Adrenal gland (tissue), 12 donors: ENCODE measurements around the gene ENGASE. TPM values are rescaled to one million over a fixed set of nuclear protein-coding genes. Genes with fewer than 3 reads are reported as not detected.

ENCODE experiments used
- DNase-seq, 7 donors: peaks; one replicate each; pipeline ENCODE4 v3.0.0-alpha.2; 2019 to 2020
- H3K27ac ChIP-seq, 5 donors: fragments of 200-600 bp; sonication (generic) in 4 of 5; 1 replicate in 3 of 5; 2 replicates in 2 of 5; pipeline versions ENCODE4 v1.5.1 to v1.8.0; 2016 to 2020; ENCODE audit warnings: mild to moderate bottlenecking in 1 of 5
- H3K27me3 ChIP-seq: fragments of 200-600 bp; 2 replicates; pipeline ENCODE4 v1.8.0; 2021
- H3K36me3 ChIP-seq, 2 donors: fragments of 200-600 bp; replicated peaks in 1 of 2; 1 replicate in 1 of 2; 2 replicates in 1 of 2; pipeline versions ENCODE4 v1.5.1 to v1.8.0; 2018 to 2022
- H3K4me1 ChIP-seq, 2 donors: fragments of 200-600 bp; replicated peaks in 1 of 2; 1 replicate in 1 of 2; 2 replicates in 1 of 2; pipeline versions ENCODE4 v1.5.1 to v1.8.0; 2018 to 2021
- H3K4me3 ChIP-seq, 4 donors: fragments of 200-600 bp; sonication (generic) in 3 of 4; one replicate each; pipeline ENCODE4 v1.5.1; 2016 to 2018
- H3K9me3 ChIP-seq, 3 donors: fragments of 200-600 bp; sonication (generic) in 1 of 3; replicated peaks in 1 of 3; 1 replicate in 2 of 3; 2 replicates in 1 of 3; pipeline versions ENCODE4 v1.5.1 to v1.8.0; 2016 to 2021
- CTCF ChIP-seq, 6 experiments: fragments of 450-650 bp in 4 of 6; fragments of 200-600 bp in 2 of 6; sonication (generic) in 1 of 6; IDR thresholded peaks; 1 replicate in 5 of 6; 2 replicates in 1 of 6; pipeline versions ENCODE4 v1.5.1 to v1.8.0; 2016 to 2021; ENCODE audit warnings: antibody characterized with exemption in 6 of 6, mild to moderate bottlenecking in 2 of 6, moderate library complexity in 1 of 6
- POLR2A ChIP-seq, 2 donors: fragments of 450-650 bp; IDR thresholded peaks; one replicate each; pipeline ENCODE4 v1.6.1; 2017; ENCODE audit warnings: antibody characterized with exemption in 2 of 2, mild to moderate bottlenecking in 2 of 2, moderate library complexity in 1 of 2
- WGBS, 4 donors: extraction: QIAGEN DNeasy Blood & Tissue Kit in 2 of 4; methylation state at CpG; one replicate each; pipeline versions ENCODE4 v1.1.5 to v1.1.7; 2013 to 2017; 5-methylcytosine and 5-hydroxymethylcytosine counted together
- intact Hi-C, 2 donors: fragments of 100-400 bp; cut with DNase I; formaldehyde crosslinking; loops; one replicate each; pipeline versions ENCODE4 v1.14.1 to v1.15.0; 2022 to 2023
- polyA plus RNA-seq, 3 donors: library from polyadenylated mRNA; stranded (reverse); fragments of 200-250 nt in 2 of 3; fragments of 350-450 nt in 1 of 3; fragmentation: Illumina TruSeq in 1 of 3; extraction: RNeasy Lipid Tissue Mini Kit (QIAGEN cat#74804) in 1 of 3; gene quantifications; one replicate each; pipeline ENCODE4 v1.2.3, GENCODE V29; 2013 to 2014
- total RNA-seq, 9 donors: library from RNA; depleted of rRNA in 4 of 9; stranded (reverse); fragments of >200 nt in 4 of 9; fragments of 120-200 nt in 1 of 9; fragmentation: NEBNext Ultra II Directional in 1 of 9; extraction: Animal tissue kit (Norgen Biotek cat#: 25700) in 1 of 9; gene quantifications; one replicate each; pipeline versions ENCODE4 v1.1.0 to v1.2.4, GENCODE V29; 2013 to 2023
- donor health status: healthy with polysubstance abuse.
- donor health status: Bipolar disorder and iron deficiency.
- donor health status: DM: yes; HTN: yes; CAD: no.
- donor health status: DM: no; HTN: no; CAD: no.
- donor health status: DM: no; HTN: no; CAD: no.
- donor health status: DM: yes; HTN: yes; CAD: no.

The ENGASE gene
- total and polyA plus RNA-seq, 12 donors, result 4.4 to 155 (median 31.1) TPM

GRCh38 chr17:79065105-79065670 is 9.4 kb upstream of the ENGASE start:
- peak in 5 of 7 donors; percentile 51 to 90 (median 72) for DNase-seq
- WGBS, 4 donors, result 28 to 39% (median 33%) methylated on average over 10 of the region's 10 CpGs
- H3K4me3 ChIP-seq, result no peak overlapping the region
- H3K4me1 ChIP-seq, result no peaks in the 10 kb centered on the region
- H3K9me3 ChIP-seq, result no peaks in the 10 kb centered on the region
- intact Hi-C loops, result no loop called here
- no peaks in the 10 kb centered on the region for H3K27me3 ChIP-seq
- peak; percentile 43 to 80 (median 69) for TF ChIP-seq CTCF (IDR thresholded peaks at IDR 0.05)
- TF ChIP-seq POLR2A (IDR thresholded peaks at IDR 0.05), result no peak
- H3K27ac ChIP-seq, result no peak overlapping the region
- H3K36me3 ChIP-seq, result no peaks in the 10 kb centered on the region

DNA sequence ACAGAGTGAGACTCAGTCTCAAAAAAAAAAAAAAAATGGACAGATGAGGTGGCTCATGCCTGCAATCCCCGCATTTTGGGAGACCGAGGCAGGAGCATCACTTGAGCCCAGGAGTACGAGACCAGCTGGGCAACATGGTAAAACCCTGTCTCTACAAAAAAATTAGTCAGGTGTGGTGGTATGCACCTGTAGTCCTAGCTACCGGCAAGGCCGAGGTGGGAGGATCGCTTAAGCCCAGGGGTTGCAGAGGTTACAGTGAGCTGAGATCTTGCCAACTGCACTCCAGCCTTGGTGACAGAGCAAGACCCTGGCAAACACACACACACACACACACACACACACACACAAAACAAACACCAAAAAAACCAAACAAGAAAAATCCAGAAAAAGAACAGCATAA is 7.7 kb upstream of the ENGASE start:
- H3K4me3 ChIP-seq, result no peak overlapping the region
- 69 to 90% (median 84%) methylated on average over 6 of the region's 6 CpGs for WGBS, 4 donors
- TF ChIP-seq CTCF (IDR thresholded peaks at IDR 0.05), result no peak
- no peak for TF ChIP-seq POLR2A (IDR thresholded peaks at IDR 0.05)
- H3K27me3 ChIP-seq, result no peaks in the 10 kb centered on the region
- H3K9me3 ChIP-seq, result no peaks in the 10 kb centered on the region
- H3K27ac ChIP-seq, result no peak overlapping the region
- H3K4me1 ChIP-seq, result no peaks in the 10 kb centered on the region
- H3K36me3 ChIP-seq, result no peaks in the 10 kb centered on the region
- intact Hi-C loops, result no loop called here
- peak in 1 of 7 donors; percentile 9 for DNase-seq

GRCh38 chr17:79070266-79070880 is 4.3 kb upstream of the ENGASE start:
- intact Hi-C loops, result no loop called here
- Histone ChIP-seq H3K36me3 (no peaks in the 10 kb centered on the region), H3K27ac (no peak overlapping the region), H3K9me3 (no peaks in the 10 kb centered on the region), H3K4me1 (peaks cover 4 to 9% of the 10 kb centered on the region in 2 donors), H3K4me3 (no peak overlapping the region), H3K27me3 (no peaks in the 10 kb centered on the region)
- 87 to 88% (median 88%) methylated on average over 9 of the region's 9 CpGs for WGBS, 4 donors
- TF ChIP-seq POLR2A (IDR thresholded peaks at IDR 0.05) (no peak), CTCF (IDR thresholded peaks at IDR 0.05) (no peak)
- no peak for DNase-seq

- intact Hi-C loops, result no loop called here
- TF ChIP-seq POLR2A (IDR thresholded peaks at IDR 0.05) (no peak), CTCF (IDR thresholded peaks at IDR 0.05) (no peak)
- Histone ChIP-seq H3K9me3 (no peaks in the 10 kb centered on the region), H3K36me3 (no peaks in the 10 kb centered on the region), H3K27me3 (no peaks in the 10 kb centered on the region), H3K4me1 (peaks cover 9 to 18% of the 10 kb centered on the region in 2 donors), H3K27ac (no peak overlapping the region), H3K4me3 (no peak overlapping the region)
- no peak for DNase-seq
- 69 to 88% (median 85%) methylated on average over 6 of the region's 6 CpGs for WGBS, 4 donors
These were observed 3.4 kb upstream of the ENGASE start for GRCh38 chr17:79071161-79071740.
